Measurements from ENCODE around the gene TPGS1. TPM values are rescaled to one million over a fixed set of nuclear protein-coding genes. Genes with fewer than 3 reads are reported as not detected.
A peak's percentile ranks its signal among the peaks of the same experiment; 100 is the strongest.

TPGS1 gene
- total RNA-seq, 2 experiments from 2014 or later = 21.6 to 27.1 TPM

DNA sequence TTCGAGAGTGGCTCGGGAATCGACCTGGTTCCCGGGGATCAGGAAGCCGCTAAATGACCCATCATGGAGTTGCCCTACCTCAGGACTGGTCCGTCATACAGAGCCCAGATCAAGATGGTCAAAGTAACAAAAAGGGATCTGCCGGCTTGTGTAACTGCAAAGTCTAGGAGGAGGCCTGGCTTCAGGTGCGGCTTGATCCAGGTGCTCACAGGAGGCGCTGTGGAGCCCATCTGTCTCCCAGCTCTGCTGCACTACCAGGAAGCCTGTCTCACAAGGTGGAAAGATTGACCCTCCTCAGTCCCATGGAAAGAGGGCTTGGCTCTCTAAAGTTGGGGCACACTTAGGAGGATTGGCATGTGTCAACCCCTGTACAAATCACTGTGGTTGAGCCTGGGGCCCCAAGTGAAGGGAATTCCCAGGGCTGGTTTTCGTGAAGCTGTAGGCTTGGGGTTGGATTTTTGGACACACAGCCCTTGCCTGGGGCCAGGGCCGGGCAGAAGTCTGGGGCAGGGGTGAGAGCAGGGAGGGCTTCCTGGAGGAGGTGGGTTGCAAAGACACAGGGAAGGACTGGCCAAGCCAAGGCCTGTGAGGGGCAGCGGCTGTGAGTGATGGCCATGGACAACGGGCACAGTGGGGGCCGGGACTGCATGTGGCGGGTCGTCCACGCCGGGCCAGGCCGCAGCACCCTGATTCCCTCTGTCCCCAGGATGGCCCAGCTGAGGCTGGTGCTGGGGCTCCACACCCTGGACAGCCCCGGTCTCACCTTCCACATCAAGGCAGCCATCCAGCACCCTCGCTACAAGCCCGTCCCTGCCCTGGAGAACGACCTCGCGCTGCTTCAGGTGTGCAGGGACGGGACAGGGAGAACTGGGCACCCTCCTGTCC is 40.8 kb downstream of the TPGS1 start:
- Mint-ChIP-seq H3K9me3 (no peaks in the 10 kb centered on the region), H3K4me1 (peaks cover 22% of the 10 kb centered on the region), H3K27ac (peak overlapping the region; percentile 25), H3K4me3 (no peak overlapping the region), H3K36me3 (ENCODE audit: low read depth) (peaks cover 3% of the 10 kb centered on the region), H3K27me3 (no peaks in the 10 kb centered on the region)
- ChIA-PET POLR2A (no interaction called here), CTCF (interaction anchor here (1.3 kb wide), 1 partner anchor 37 kb away, joined by 5 read pairs; no protein-coding TSS in a partner anchor)
- DNase-seq = no peak

DNA sequence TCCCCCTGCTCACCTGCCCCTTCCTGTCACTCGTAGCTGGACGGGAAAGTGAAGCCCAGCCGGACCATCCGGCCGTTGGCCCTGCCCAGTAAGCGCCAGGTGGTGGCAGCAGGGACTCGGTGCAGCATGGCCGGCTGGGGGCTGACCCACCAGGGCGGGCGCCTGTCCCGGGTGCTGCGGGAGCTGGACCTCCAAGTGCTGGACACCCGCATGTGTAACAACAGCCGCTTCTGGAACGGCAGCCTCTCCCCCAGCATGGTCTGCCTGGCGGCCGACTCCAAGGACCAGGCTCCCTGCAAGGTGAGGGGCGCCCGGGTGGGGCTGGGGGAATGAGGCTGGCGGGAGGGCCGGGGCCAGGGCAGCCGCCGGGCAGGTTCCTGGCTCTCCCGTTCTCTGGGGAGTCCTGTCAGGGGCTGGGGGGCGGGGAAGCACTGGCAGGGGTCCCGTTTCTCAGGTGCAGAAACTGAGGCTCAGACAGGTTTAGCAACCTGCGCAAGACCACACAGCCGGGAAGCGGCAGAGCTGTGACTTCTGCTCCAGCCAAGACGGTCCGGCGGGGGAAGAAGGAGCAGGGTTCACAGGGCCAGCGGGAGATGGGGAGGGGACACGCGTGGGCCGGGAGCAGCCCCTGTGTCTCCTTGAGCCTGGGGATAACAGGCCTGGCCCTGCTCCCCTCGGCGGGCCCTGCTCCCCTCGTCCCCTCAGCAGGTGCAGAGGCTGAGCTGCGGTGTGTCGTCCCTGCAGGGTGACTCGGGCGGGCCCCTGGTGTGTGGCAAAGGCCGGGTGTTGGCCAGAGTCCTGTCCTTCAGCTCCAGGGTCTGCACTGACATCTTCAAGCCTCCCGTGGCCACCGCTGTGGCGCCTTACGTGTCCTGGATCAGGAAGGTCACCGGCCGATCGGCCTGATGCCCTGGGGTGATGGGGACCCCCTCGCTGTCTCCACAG is 41.9 kb downstream of the TPGS1 start:
- DNase-seq = no peak
- H3K4me1 Mint-ChIP-seq = peaks cover 11% of the 10 kb centered on the region
- peaks cover 2% of the 10 kb centered on the region for H3K36me3 Mint-ChIP-seq (ENCODE audit: low read depth)
- no peak overlapping the region for H3K4me3 Mint-ChIP-seq
- H3K9me3 Mint-ChIP-seq = no peaks in the 10 kb centered on the region
- H3K27ac Mint-ChIP-seq = no peak overlapping the region
- ChIA-PET POLR2A (no interaction called here), CTCF (interaction anchor here (1.3 kb wide), 1 partner anchor 38 kb away, joined by 5 read pairs; no protein-coding TSS in a partner anchor)
- no peaks in the 10 kb centered on the region for H3K27me3 Mint-ChIP-seq

GRCh38 chr19:554817-555216 is 47.5 kb downstream of the TPGS1 start:
- no peak overlapping the region for H3K4me3 Mint-ChIP-seq
- no peak for DNase-seq
- H3K4me1 Mint-ChIP-seq = peaks cover 2% of the 10 kb centered on the region
- no peak overlapping the region for H3K27ac Mint-ChIP-seq
- ChIA-PET CTCF (interaction anchor here (0.9 kb wide), 1 partner anchor 29 kb away, joined by 4 read pairs; no protein-coding TSS in a partner anchor), POLR2A (no interaction called here)
- H3K9me3 Mint-ChIP-seq = no peaks in the 10 kb centered on the region
- no peaks in the 10 kb centered on the region for H3K27me3 Mint-ChIP-seq
- no peaks in the 10 kb centered on the region for H3K36me3 Mint-ChIP-seq (ENCODE audit: low read depth)

- Mint-ChIP-seq H3K4me1 (peaks cover 2% of the 10 kb centered on the region), H3K36me3 (ENCODE audit: low read depth) (no peaks in the 10 kb centered on the region), H3K9me3 (no peaks in the 10 kb centered on the region), H3K4me3 (no peak overlapping the region), H3K27me3 (no peaks in the 10 kb centered on the region), H3K27ac (no peak overlapping the region)
- POLR2A ChIA-PET = no interaction called here
- CTCF ChIA-PET = interaction anchor here (0.6 to 0.9 kb wide), 3 partner anchors 21 to 49 kb away, joined by 3 to 4 read pairs (median 3); no protein-coding TSS in a partner anchor
- DNase-seq = no peak
Observed at GRCh38 chr19:555474-555808, 48.1 kb downstream of the TPGS1 start.

GRCh38 chr19:556611-557382 is 49.5 kb downstream of the TPGS1 start:
- Mint-ChIP-seq H3K9me3 (no peaks in the 10 kb centered on the region), H3K36me3 (ENCODE audit: low read depth) (no peaks in the 10 kb centered on the region), H3K27me3 (no peaks in the 10 kb centered on the region), H3K4me3 (no peak overlapping the region), H3K4me1 (no peaks in the 10 kb centered on the region), H3K27ac (no peak overlapping the region)
- POLR2A ChIA-PET = no interaction called here
- CTCF ChIA-PET = interaction anchor here (0.6 to 0.7 kb wide), 2 partner anchors 12 to 264 kb away, joined by 3 read pairs; no protein-coding TSS in a partner anchor
- no peak for DNase-seq

DNA sequence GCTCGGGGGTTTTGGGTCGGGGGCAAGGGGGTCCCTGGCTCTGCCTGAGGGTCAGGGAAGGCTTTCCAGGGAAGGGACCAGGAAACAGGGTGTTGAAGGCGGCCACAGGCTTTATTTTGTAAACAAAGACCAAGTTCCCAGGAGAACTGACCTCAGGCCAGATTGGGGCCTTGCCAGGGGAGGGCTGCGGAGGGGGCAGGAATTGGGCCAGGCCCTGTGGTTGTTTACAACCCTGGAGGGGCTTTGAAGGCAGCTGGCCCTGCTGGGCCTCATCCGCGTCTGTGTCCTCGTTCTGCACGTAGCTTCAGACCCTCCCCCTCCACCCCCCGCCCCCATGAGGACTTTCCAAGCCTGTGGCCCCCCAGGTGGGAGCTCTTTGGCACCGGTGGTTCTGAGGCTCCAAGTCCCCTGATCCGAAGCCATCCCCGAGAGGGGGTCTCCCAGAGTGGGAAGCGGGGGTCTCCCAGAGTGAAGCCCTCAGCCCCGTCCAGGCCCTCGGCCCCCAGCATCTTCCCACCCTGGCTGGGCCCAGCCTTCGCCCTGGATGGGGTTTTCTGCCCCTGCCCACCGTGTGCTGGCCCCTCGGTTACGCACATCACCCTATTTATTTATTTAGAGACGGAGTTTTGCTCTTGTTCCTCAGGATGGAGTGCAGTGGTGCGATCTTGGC is 51.6 kb downstream of the TPGS1 start:
- H3K27me3 Mint-ChIP-seq = no peaks in the 10 kb centered on the region
- ChIA-PET CTCF (no interaction called here), POLR2A (no interaction called here)
- H3K4me1 Mint-ChIP-seq = no peaks in the 10 kb centered on the region
- no peak overlapping the region for H3K27ac Mint-ChIP-seq
- no peaks in the 10 kb centered on the region for H3K36me3 Mint-ChIP-seq (ENCODE audit: low read depth)
- DNase-seq = no peak
- H3K9me3 Mint-ChIP-seq = no peaks in the 10 kb centered on the region
- no peak overlapping the region for H3K4me3 Mint-ChIP-seq

DNA sequence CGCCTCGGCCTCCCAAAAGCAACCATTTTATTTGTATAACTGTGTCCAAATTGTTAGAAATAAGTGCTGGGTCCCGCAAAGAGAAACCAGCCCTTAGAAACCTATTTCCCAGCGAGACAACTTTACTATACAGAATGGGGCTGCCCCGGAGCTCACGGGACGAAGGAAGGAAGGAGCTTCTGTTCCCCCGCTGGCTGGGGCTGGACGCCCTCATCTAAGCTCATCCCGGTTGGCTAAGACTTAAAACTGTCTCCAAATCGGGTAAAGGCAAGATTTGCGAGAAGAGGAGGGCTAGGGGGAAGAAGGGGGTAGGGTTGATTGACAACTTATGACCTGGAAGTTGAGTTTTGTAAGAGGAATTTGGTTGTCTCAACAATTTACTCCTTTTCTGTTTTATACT is 52.8 kb downstream of the TPGS1 start:
- ChIA-PET POLR2A (no interaction called here), CTCF (interaction anchor here (1.1 to 1.9 kb wide), 2 partner anchors 28 to 50 kb away, joined by 3 to 4 read pairs; partner anchors contain the start of gene CDC34)
- Mint-ChIP-seq H3K27ac (no peak overlapping the region), H3K36me3 (ENCODE audit: low read depth) (no peaks in the 10 kb centered on the region), H3K4me3 (no peak overlapping the region), H3K4me1 (no peaks in the 10 kb centered on the region), H3K9me3 (no peaks in the 10 kb centered on the region), H3K27me3 (no peaks in the 10 kb centered on the region)
- no peak for DNase-seq

GRCh38 chr19:566403-566802 is 59.1 kb downstream of the TPGS1 start:
- H3K4me1 Mint-ChIP-seq = peaks cover 12% of the 10 kb centered on the region
- DNase-seq = no peak
- no peaks in the 10 kb centered on the region for H3K9me3 Mint-ChIP-seq
- no peak overlapping the region for H3K27ac Mint-ChIP-seq
- no peak overlapping the region for H3K4me3 Mint-ChIP-seq
- H3K36me3 Mint-ChIP-seq (ENCODE audit: low read depth) = no peaks in the 10 kb centered on the region
- POLR2A ChIA-PET = no interaction called here
- H3K27me3 Mint-ChIP-seq = no peaks in the 10 kb centered on the region
- CTCF ChIA-PET = no interaction called here

GRCh38 chr19:566844-567243 is 59.5 kb downstream of the TPGS1 start:
- CTCF ChIA-PET = no interaction called here
- no peak overlapping the region for H3K27ac Mint-ChIP-seq

DNA sequence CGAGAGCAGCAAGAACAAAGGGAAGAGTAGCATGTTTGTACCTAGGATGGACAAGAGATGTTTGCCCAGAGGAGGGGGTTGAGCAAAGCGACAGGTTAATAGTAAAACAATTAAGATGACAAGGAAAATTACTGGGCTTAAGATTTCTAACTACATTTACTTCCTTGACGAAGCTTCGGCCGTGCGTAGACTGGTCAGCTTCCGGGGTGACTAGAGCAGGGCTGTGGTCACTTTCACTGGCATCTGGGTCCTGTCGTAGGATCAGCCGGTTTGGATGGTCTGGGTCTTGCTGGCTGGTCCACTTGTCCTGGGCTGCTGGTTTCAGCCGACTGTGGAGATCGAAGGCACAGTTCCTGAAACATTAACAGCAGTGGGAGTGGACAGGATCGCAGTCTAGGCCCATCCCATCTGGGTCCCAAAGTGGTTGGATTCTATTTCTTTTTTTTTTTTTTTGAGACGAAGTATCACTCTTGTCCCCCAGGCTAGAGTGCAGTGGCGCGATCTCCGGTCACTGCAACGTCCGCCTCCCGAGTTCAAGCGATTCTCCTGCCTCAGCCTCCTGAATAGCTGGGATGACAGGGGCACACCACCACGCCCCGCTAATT is 60.1 kb downstream of the TPGS1 start:
- POLR2A ChIA-PET = no interaction called here
- no peaks in the 10 kb centered on the region for H3K27me3 Mint-ChIP-seq
- H3K4me1 Mint-ChIP-seq = peaks cover 17% of the 10 kb centered on the region
- no peak overlapping the region for H3K27ac Mint-ChIP-seq
- H3K4me3 Mint-ChIP-seq = no peak overlapping the region
- no peak for DNase-seq
- CTCF ChIA-PET = no interaction called here
- H3K36me3 Mint-ChIP-seq (ENCODE audit: low read depth) = no peaks in the 10 kb centered on the region
- H3K9me3 Mint-ChIP-seq = no peaks in the 10 kb centered on the region

More at GRCh38 chr19:566844-567243, 59.5 kb downstream of the TPGS1 start:
- peaks cover 15% of the 10 kb centered on the region for H3K4me1 Mint-ChIP-seq
- no peak overlapping the region for H3K4me3 Mint-ChIP-seq
- H3K27me3 Mint-ChIP-seq = no peaks in the 10 kb centered on the region
- no peaks in the 10 kb centered on the region for H3K9me3 Mint-ChIP-seq
- POLR2A ChIA-PET = no interaction called here
- DNase-seq = no peak
- H3K36me3 Mint-ChIP-seq (ENCODE audit: low read depth) = no peaks in the 10 kb centered on the region
